OCI-LY1 (cell line): Measurements from ENCODE around the gene BTNL9.

Experiments used
- CTCF ChIP-seq: fragments of 200-600 bp; sonication (generic), shearing (Covaris generic); IDR thresholded peaks from 2 replicates; pipeline ENCODE4 v1.5.1; 2017; ENCODE audit warnings: mild to moderate bottlenecking, antibody characterized with exemption, low read length, moderate library complexity, mixed read lengths
- EZH2 ChIP-seq: fragments of 200-600 bp; sonication (generic), shearing (Covaris generic); IDR thresholded peaks from 2 replicates; pipeline ENCODE4 v1.8.0; 2017; ENCODE audit warnings: borderline replicate concordance, mixed run types, mild to moderate bottlenecking, antibody characterized with exemption, low read length, moderate library complexity, mixed read lengths

- no peak for TF ChIP-seq CTCF
- TF ChIP-seq EZH2: no peak
Measured at GRCh38 chr5:181052672-181053487, 12.8 kb downstream of the BTNL9 start.
